ENCODE data around the gene KCNQ1.

GRCh38 chr11:2431395-2431794 lies 13.4 kb upstream of the KCNQ1 start:
- TF ChIP-seq CTCF (IDR thresholded peaks at IDR 0.05) (no peak), EZH2 (IDR thresholded peaks at IDR 0.05; ENCODE audit: borderline replicate concordance, insufficient read depth, low read depth, low read length, poor library complexity, severe bottlenecking) (no peak)

All from B cell (primary cell).